Breast epithelium (tissue), 4 donors: ENCODE data around the gene ASPG. TPM values are rescaled to one million over a fixed set of nuclear protein-coding genes. Genes with fewer than 3 reads are reported as not detected.

Source experiments
- DNase-seq, 2 donors: peaks; one replicate each; pipeline ENCODE4 v3.0.0-alpha.2; 2019; ENCODE audit warnings: low spot score in 2 of 2
- H3K27ac ChIP-seq, 2 donors: fragments of 200-600 bp; sonication (generic) in 1 of 2; one replicate each; pipeline ENCODE4 v1.5.1; 2016 to 2019; ENCODE audit warnings: mild to moderate bottlenecking in 1 of 2
- H3K27me3 ChIP-seq, 2 donors: fragments of 200-600 bp; sonication (generic) in 1 of 2; one replicate each; pipeline versions ENCODE4 v1.5.1 to v1.6.0; 2017 to 2019; ENCODE audit warnings: control low read depth in 1 of 2, mild to moderate bottlenecking in 1 of 2
- H3K36me3 ChIP-seq: fragments of 200-600 bp; one replicate; pipeline ENCODE4 v1.5.1; 2019
- H3K4me1 ChIP-seq, 2 donors: fragments of 200-600 bp; sonication (generic); one replicate each; pipeline ENCODE4 v1.5.1; 2016 to 2019; ENCODE audit warnings: control low read depth in 1 of 2
- H3K4me3 ChIP-seq, 3 donors: fragments of 200-600 bp; sonication (generic); 1 replicate in 2 of 3; 2 replicates in 1 of 3; pipeline ENCODE4 v1.5.1; 2016 to 2019; ENCODE audit warnings: mild to moderate bottlenecking in 3 of 3, moderate library complexity in 2 of 3
- H3K9me3 ChIP-seq, 2 donors: fragments of 200-600 bp; sonication (generic) in 1 of 2; one replicate each; pipeline ENCODE4 v1.5.1; 2016 to 2019; ENCODE audit warnings: control low read depth in 1 of 2
- CTCF ChIP-seq, 3 donors: fragments of 450-650 bp; IDR thresholded peaks; one replicate each; pipeline ENCODE4 v1.5.1; 2016 to 2017; ENCODE audit warnings: antibody characterized with exemption in 3 of 3, mild to moderate bottlenecking in 3 of 3, moderate library complexity in 3 of 3
- POLR2A ChIP-seq: fragments of 450-650 bp; IDR thresholded peaks from one replicate; pipeline ENCODE4 v1.6.1; 2016; ENCODE audit warnings: antibody characterized with exemption, mild to moderate bottlenecking, moderate library complexity
- POLR2AphosphoS5 ChIP-seq, 3 donors: sonication (generic); formaldehyde crosslinking; IDR thresholded peaks; one replicate each; pipeline ENCODE4 v1.6.1; 2017; ENCODE audit warnings: antibody characterized with exemption in 3 of 3
- intact Hi-C: fragments of 100-400 bp; cut with DNase I; formaldehyde crosslinking; loops from one replicate; pipeline ENCODE4 v1.15.1; 2023; ENCODE audit warnings: low total_unique reads
- total RNA-seq, 3 donors: library from RNA; depleted of rRNA; stranded (reverse); fragments of >200 nt; gene quantifications; one replicate each; pipeline ENCODE4 v1.1.0, GENCODE V29; 2016

The ASPG gene
- total RNA-seq, 3 donors from 2014 or later, result 0.15 to 0.33 TPM; not detected in 1

- Histone ChIP-seq H3K36me3 (no peaks in the 10 kb centered on the region), H3K4me3 (peak overlapping the region in 2 of 3 donors; percentile 59 to 83), H3K4me1 (peaks cover 10 to 15% of the 10 kb centered on the region in 2 donors), H3K9me3 (no peaks in the 10 kb centered on the region), H3K27ac (no peak overlapping the region), H3K27me3 (peaks cover 0 to 48% of the 10 kb centered on the region in 2 donors)
- no peak for DNase-seq
- intact Hi-C loops, result no loop called here
- TF ChIP-seq POLR2A, result no peak
- TF ChIP-seq POLR2AphosphoS5 (IDR thresholded peaks at IDR 0.05), result no peak
- TF ChIP-seq CTCF (IDR thresholded peaks at IDR 0.05), result no peak
These were observed 54.6 kb downstream of the ASPG start for GRCh38 chr14:104140213-104140462.

- Histone ChIP-seq H3K36me3 (no peaks in the 10 kb centered on the region), H3K27me3 (peaks cover 0 to 44% of the 10 kb centered on the region in 2 donors), H3K27ac (no peak overlapping the region), H3K4me1 (peaks cover 10 to 15% of the 10 kb centered on the region in 2 donors), H3K9me3 (no peaks in the 10 kb centered on the region), H3K4me3 (peak overlapping the region in 2 of 3 donors; percentile 59 to 83)
- DNase-seq, result peak in 1 of 2 donors; percentile 44
- intact Hi-C loops, result no loop called here
- TF ChIP-seq POLR2AphosphoS5 (IDR thresholded peaks at IDR 0.05), result no peak
- no peak for TF ChIP-seq POLR2A
- TF ChIP-seq CTCF (IDR thresholded peaks at IDR 0.05), result no peak
These were observed 55.2 kb downstream of the ASPG start for GRCh38 chr14:104140463-104141331.

GRCh38 chr14:104141621-104142091, 56.2 kb downstream of the ASPG start:
- TF ChIP-seq POLR2AphosphoS5 (IDR thresholded peaks at IDR 0.05), result no peak
- no peak for TF ChIP-seq CTCF (IDR thresholded peaks at IDR 0.05)
- TF ChIP-seq POLR2A, result no peak
- no peak overlapping the region for H3K4me3 ChIP-seq
- no peak overlapping the region for H3K27ac ChIP-seq
- peak in 1 of 2 donors; percentile 39 for DNase-seq
- H3K9me3 ChIP-seq, result no peaks in the 10 kb centered on the region
- no peaks in the 10 kb centered on the region for H3K36me3 ChIP-seq
- intact Hi-C loops, result no loop called here
- H3K27me3 ChIP-seq, result peaks cover 0 to 41% of the 10 kb centered on the region in 2 donors
- peaks cover 7 to 12% of the 10 kb centered on the region in 2 donors for H3K4me1 ChIP-seq

GRCh38 chr14:104142136-104142945, 56.8 kb downstream of the ASPG start:
- TF ChIP-seq POLR2AphosphoS5 (IDR thresholded peaks at IDR 0.05), result no peak
- no peak for TF ChIP-seq POLR2A
- no peak for TF ChIP-seq CTCF (IDR thresholded peaks at IDR 0.05)
- no peak for DNase-seq
- intact Hi-C loops, result no loop called here

More at GRCh38 chr14:104142136-104142945, 56.8 kb downstream of the ASPG start:
- Histone ChIP-seq H3K27ac (no peak overlapping the region), H3K4me3 (no peak overlapping the region), H3K4me1 (peaks cover under 1 to 9% of the 10 kb centered on the region in 2 donors), H3K9me3 (no peaks in the 10 kb centered on the region), H3K36me3 (no peaks in the 10 kb centered on the region), H3K27me3 (peaks cover 0 to 34% of the 10 kb centered on the region in 2 donors)
